WTC11 (cell line): ENCODE data around the gene PRR30. TPM values are rescaled to one million over a fixed set of nuclear protein-coding genes. Genes with fewer than 3 reads are reported as not detected.

Experiments used
- ATAC-seq: fragments of 200-7000 bp; cut with Tn5 transposase; 2 replicates; pipeline ENCODE4 v1.10.0; 2021; ENCODE audit warnings: mild to moderate bottlenecking, moderate library complexity
- CTCF ChIA-PET: fragments of 300-600 bp; sonication (Branson Sonifier 250); formaldehyde crosslinking; loops from one replicate; lab custom pipeline; 2021; ENCODE audit warnings: antibody characterized with exemption; lab: Charles Lee
- POLR2A ChIA-PET: fragments of 350-600 bp; sonication (Branson Sonifier 250); formaldehyde crosslinking; loops from one replicate; lab custom pipeline; 2021; ENCODE audit warnings: antibody characterized with exemption; lab: Charles Lee
- DNase-seq: peaks from one replicate; pipeline ENCODE4 v3.0.0; 2021; ENCODE audit warnings: low spot score
- H3K27ac Mint-ChIP-seq: 2 replicates; pipeline ENCODE4 v1.8.0; 2021; ENCODE audit warnings: mixed read lengths
- H3K27me3 Mint-ChIP-seq: 2 replicates; pipeline ENCODE4 v1.8.0; 2021; ENCODE audit warnings: low read depth, mild to moderate bottlenecking, moderate library complexity, mixed read lengths
- H3K36me3 Mint-ChIP-seq: 2 replicates; pipeline ENCODE4 v1.8.0; 2021; ENCODE audit warnings: mixed read lengths
- H3K4me1 Mint-ChIP-seq: 2 replicates; pipeline ENCODE4 v1.8.0; 2022; ENCODE audit warnings: mixed read lengths
- H3K4me3 Mint-ChIP-seq: 2 replicates; pipeline ENCODE4 v1.8.0; 2021; ENCODE audit warnings: mild to moderate bottlenecking, moderate library complexity, mixed read lengths
- H3K9me3 Mint-ChIP-seq: 2 replicates; pipeline ENCODE4 v1.8.0; 2021; ENCODE audit warnings: mixed read lengths
- CBFB ChIP-seq: sonication (generic); formaldehyde crosslinking; IDR thresholded peaks from 2 replicates; pipeline ENCODE4 v1.8.1; 2022; ENCODE audit warnings: mild to moderate bottlenecking, low read depth, missing genetic modification reagents
- ESRRA ChIP-seq: sonication (generic); formaldehyde crosslinking; IDR thresholded peaks from 2 replicates; pipeline ENCODE4 v1.8.1; 2022; ENCODE audit warnings: mild to moderate bottlenecking, missing genetic modification reagents, borderline replicate concordance
- GRHL2 ChIP-seq: fragments of 250-450 bp; sonication (Bioruptor Pico); IDR thresholded peaks from 2 replicates; pipeline ENCODE4 v1.8.0; 2022; ENCODE audit warnings: mild to moderate bottlenecking, moderate library complexity; ENCODE audit not compliant: insufficient replicate concordance, severe bottlenecking
- HMGA2 ChIP-seq: fragments of 250-450 bp; sonication (Bioruptor Pico); IDR thresholded peaks from 2 replicates; pipeline ENCODE4 v1.4.0; 2021; ENCODE audit warnings: mild to moderate bottlenecking, moderate library complexity
- IRF2 ChIP-seq: sonication (generic); formaldehyde crosslinking; IDR thresholded peaks from 2 replicates; pipeline ENCODE4 v1.8.0; 2022; ENCODE audit warnings: low read depth, missing genetic modification reagents, borderline replicate concordance
- NFE2L1 ChIP-seq: sonication (generic); formaldehyde crosslinking; IDR thresholded peaks from 2 replicates; pipeline ENCODE4 v1.8.1; 2023; ENCODE audit warnings: missing genetic modification reagents
- NFYB ChIP-seq: sonication (generic); formaldehyde crosslinking; conservative IDR thresholded peaks from 2 replicates; pipeline ENCODE4 v1.8.0; 2022; ENCODE audit warnings: low read depth, missing genetic modification reagents
- SP1 ChIP-seq: sonication (generic); formaldehyde crosslinking; conservative IDR thresholded peaks from 2 replicates; pipeline ENCODE4 v1.8.1; 2022; ENCODE audit warnings: missing genetic modification reagents
- TCF7 ChIP-seq: sonication (generic); formaldehyde crosslinking; IDR thresholded peaks from 2 replicates; pipeline ENCODE4 v1.8.0; 2022; ENCODE audit warnings: mild to moderate bottlenecking, low read depth, missing genetic modification reagents, moderate library complexity
- ZNF219 ChIP-seq: sonication (generic); formaldehyde crosslinking; IDR thresholded peaks from 2 replicates; pipeline ENCODE4 v1.8.0; 2023; ENCODE audit warnings: missing genetic modification reagents, mild to moderate bottlenecking, borderline replicate concordance
- ZNF396 ChIP-seq: fragments of 250-450 bp; sonication (Bioruptor Pico); IDR thresholded peaks from 2 replicates; pipeline ENCODE4 v1.8.0; 2021; ENCODE audit warnings: mild to moderate bottlenecking, moderate library complexity, borderline replicate concordance
- total RNA-seq: library from RNA; stranded (reverse); gene quantifications from 3 replicates; pipeline ENCODE4 v1.2.3, GENCODE V29; 2021
- TF ChIP-seq, protein P1 (sequence below): sonication (generic); formaldehyde crosslinking; IDR thresholded peaks from 2 replicates; pipeline ENCODE4 v1.8.0; 2023; ENCODE audit warnings: mild to moderate bottlenecking, missing genetic modification reagents
- TF ChIP-seq, protein P2 (sequence below): fragments of 250-450 bp; sonication (Bioruptor Pico); IDR thresholded peaks from 2 replicates; pipeline ENCODE4 v1.9.0; 2021; ENCODE audit warnings: mild to moderate bottlenecking, borderline replicate concordance
- TF ChIP-seq, protein P3 (sequence below): sonication (generic); formaldehyde crosslinking; IDR thresholded peaks from 2 replicates; pipeline ENCODE4 v1.8.0; 2022; ENCODE audit warnings: mild to moderate bottlenecking, missing genetic modification reagents
- TF ChIP-seq, protein P4 (sequence below): sonication (generic); formaldehyde crosslinking; IDR thresholded peaks from 2 replicates; pipeline ENCODE4 v1.8.1; 2023; ENCODE audit warnings: mild to moderate bottlenecking, missing genetic modification reagents, moderate library complexity
- TF ChIP-seq, protein P5 (sequence below): sonication (generic); formaldehyde crosslinking; IDR thresholded peaks from 2 replicates; pipeline ENCODE4 v1.8.0; 2022; ENCODE audit warnings: mild to moderate bottlenecking, missing genetic modification reagents
- TF ChIP-seq, protein P6 (sequence below): sonication (generic); formaldehyde crosslinking; IDR thresholded peaks from 2 replicates; pipeline ENCODE4 v1.8.1; 2023; ENCODE audit warnings: mild to moderate bottlenecking, missing genetic modification reagents
- TF ChIP-seq, protein P7 (sequence below): fragments of 200-600 bp; IDR thresholded peaks from 2 replicates; pipeline ENCODE4 v1.8.0; 2022; ENCODE audit warnings: antibody characterized with exemption

The PRR30 gene
- total RNA-seq, 1 experiment from 2014 or later = not detected

DNA sequence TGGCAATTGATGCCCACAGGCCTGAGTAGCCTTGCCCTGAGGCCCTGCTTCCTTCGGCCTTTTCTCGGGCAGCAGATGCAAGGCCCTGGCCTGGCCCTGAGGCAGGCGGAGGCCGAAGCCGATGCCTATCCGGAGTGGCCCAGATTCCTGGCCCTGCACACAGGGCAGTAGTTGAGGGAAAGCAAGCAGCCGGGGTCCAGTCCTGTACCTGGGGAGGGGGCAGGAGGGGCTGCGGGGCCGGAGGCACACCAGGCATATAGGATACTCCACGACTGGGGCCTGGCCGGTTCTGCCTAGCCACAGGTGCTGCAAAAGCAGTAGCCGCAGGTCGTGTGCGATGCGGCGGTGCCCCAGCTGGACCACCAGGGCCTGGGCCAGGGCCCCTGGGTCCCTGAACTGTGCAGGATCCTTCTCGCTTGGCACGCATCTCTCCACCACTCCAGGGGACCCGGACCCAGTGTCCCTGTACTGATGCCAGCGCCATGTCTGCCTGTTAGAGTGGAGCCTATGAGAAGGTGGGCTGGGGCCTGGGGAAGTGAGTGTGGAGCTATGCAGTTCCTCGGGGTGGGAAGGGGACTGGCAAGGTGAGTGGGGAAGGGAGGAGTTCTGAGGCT is 1.8 kb downstream of the PRR30 start (continued):
- TF ChIP-seq NFE2L1 (no peak), SP1 (CRISPR knock-in tag) (no peak), ESRRA (CRISPR knock-in tag) (no peak)

GRCh38 chr2:27136751-27137150 is 2.5 kb downstream of the PRR30 start:
- no peak for TF ChIP-seq HMGA2 (CRISPR knock-in tag)
- TF ChIP-seq ZNF396 (CRISPR knock-in tag) = no peak
- no peak for TF ChIP-seq IRF2 (CRISPR knock-in tag)
- TF ChIP-seq, protein P1, sequence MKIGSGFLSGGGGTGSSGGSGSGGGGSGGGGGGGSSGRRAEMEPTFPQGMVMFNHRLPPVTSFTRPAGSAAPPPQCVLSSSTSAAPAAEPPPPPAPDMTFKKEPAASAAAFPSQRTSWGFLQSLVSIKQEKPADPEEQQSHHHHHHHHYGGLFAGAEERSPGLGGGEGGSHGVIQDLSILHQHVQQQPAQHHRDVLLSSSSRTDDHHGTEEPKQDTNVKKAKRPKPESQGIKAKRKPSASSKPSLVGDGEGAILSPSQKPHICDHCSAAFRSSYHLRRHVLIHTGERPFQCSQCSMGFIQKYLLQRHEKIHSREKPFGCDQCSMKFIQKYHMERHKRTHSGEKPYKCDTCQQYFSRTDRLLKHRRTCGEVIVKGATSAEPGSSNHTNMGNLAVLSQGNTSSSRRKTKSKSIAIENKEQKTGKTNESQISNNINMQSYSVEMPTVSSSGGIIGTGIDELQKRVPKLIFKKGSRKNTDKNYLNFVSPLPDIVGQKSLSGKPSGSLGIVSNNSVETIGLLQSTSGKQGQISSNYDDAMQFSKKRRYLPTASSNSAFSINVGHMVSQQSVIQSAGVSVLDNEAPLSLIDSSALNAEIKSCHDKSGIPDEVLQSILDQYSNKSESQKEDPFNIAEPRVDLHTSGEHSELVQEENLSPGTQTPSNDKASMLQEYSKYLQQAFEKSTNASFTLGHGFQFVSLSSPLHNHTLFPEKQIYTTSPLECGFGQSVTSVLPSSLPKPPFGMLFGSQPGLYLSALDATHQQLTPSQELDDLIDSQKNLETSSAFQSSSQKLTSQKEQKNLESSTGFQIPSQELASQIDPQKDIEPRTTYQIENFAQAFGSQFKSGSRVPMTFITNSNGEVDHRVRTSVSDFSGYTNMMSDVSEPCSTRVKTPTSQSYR = no peak
- TF ChIP-seq, protein P2, sequence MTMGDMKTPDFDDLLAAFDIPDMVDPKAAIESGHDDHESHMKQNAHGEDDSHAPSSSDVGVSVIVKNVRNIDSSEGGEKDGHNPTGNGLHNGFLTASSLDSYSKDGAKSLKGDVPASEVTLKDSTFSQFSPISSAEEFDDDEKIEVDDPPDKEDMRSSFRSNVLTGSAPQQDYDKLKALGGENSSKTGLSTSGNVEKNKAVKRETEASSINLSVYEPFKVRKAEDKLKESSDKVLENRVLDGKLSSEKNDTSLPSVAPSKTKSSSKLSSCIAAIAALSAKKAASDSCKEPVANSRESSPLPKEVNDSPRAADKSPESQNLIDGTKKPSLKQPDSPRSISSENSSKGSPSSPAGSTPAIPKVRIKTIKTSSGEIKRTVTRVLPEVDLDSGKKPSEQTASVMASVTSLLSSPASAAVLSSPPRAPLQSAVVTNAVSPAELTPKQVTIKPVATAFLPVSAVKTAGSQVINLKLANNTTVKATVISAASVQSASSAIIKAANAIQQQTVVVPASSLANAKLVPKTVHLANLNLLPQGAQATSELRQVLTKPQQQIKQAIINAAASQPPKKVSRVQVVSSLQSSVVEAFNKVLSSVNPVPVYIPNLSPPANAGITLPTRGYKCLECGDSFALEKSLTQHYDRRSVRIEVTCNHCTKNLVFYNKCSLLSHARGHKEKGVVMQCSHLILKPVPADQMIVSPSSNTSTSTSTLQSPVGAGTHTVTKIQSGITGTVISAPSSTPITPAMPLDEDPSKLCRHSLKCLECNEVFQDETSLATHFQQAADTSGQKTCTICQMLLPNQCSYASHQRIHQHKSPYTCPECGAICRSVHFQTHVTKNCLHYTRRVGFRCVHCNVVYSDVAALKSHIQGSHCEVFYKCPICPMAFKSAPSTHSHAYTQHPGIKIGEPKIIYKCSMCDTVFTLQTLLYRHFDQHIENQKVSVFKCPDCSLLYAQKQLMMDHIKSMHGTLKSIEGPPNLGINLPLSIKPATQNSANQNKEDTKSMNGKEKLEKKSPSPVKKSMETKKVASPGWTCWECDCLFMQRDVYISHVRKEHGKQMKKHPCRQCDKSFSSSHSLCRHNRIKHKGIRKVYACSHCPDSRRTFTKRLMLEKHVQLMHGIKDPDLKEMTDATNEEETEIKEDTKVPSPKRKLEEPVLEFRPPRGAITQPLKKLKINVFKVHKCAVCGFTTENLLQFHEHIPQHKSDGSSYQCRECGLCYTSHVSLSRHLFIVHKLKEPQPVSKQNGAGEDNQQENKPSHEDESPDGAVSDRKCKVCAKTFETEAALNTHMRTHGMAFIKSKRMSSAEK (CRISPR knock-in tag) = no peak
- TF ChIP-seq, protein P3, sequence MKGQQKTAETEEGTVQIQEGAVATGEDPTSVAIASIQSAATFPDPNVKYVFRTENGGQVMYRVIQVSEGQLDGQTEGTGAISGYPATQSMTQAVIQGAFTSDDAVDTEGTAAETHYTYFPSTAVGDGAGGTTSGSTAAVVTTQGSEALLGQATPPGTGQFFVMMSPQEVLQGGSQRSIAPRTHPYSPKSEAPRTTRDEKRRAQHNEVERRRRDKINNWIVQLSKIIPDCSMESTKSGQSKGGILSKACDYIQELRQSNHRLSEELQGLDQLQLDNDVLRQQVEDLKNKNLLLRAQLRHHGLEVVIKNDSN (CRISPR knock-in tag) = no peak
- no peak for TF ChIP-seq ZNF219
- TF ChIP-seq TCF7 (CRISPR knock-in tag) = no peak
- TF ChIP-seq, protein P4, sequence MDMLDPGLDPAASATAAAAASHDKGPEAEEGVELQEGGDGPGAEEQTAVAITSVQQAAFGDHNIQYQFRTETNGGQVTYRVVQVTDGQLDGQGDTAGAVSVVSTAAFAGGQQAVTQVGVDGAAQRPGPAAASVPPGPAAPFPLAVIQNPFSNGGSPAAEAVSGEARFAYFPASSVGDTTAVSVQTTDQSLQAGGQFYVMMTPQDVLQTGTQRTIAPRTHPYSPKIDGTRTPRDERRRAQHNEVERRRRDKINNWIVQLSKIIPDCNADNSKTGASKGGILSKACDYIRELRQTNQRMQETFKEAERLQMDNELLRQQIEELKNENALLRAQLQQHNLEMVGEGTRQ (CRISPR knock-in tag) = no peak
- no peak for TF ChIP-seq SP1 (CRISPR knock-in tag)
- TF ChIP-seq ESRRA (CRISPR knock-in tag) = no peak
- Mint-ChIP-seq H3K36me3 (peaks cover 10% of the 10 kb centered on the region), H3K9me3 (no peaks in the 10 kb centered on the region), H3K27me3 (peaks cover 5% of the 10 kb centered on the region), H3K4me3 (no peak overlapping the region), H3K4me1 (peaks cover 14% of the 10 kb centered on the region), H3K27ac (no peak overlapping the region)
- CTCF ChIA-PET = interaction anchor here (1.0 kb wide), 1 partner anchor 34 kb away, joined by 4 read pairs; no protein-coding TSS in a partner anchor
- POLR2A ChIA-PET = no interaction called here
- ATAC-seq = no peak
- no peak for DNase-seq

- peaks cover 14% of the 10 kb centered on the region for H3K4me1 Mint-ChIP-seq
- H3K27ac Mint-ChIP-seq = peak overlapping the region; percentile 84
- H3K36me3 Mint-ChIP-seq = peaks cover 21% of the 10 kb centered on the region
- peak overlapping the region; percentile 90 for H3K4me3 Mint-ChIP-seq
- no peak for DNase-seq
- peaks cover 5% of the 10 kb centered on the region for H3K27me3 Mint-ChIP-seq
- no peak for ATAC-seq
- POLR2A ChIA-PET = interaction anchor here (0.7 kb wide), 1 partner anchor 222 kb away, joined by 5 read pairs; no protein-coding TSS in a partner anchor
- H3K9me3 Mint-ChIP-seq = no peaks in the 10 kb centered on the region
- CTCF ChIA-PET = interaction anchor here (2.8 to 3.3 kb wide), 2 partner anchors 35 to 56 kb away, joined by 46 to 50 read pairs; no protein-coding TSS in a partner anchor
- TF ChIP-seq NFYB (CRISPR knock-in tag) (no peak), IRF2 (CRISPR knock-in tag) (no peak), CBFB (CRISPR knock-in tag) (no peak), GRHL2 (CRISPR knock-in tag) (no peak)
- TF ChIP-seq, protein P5, sequence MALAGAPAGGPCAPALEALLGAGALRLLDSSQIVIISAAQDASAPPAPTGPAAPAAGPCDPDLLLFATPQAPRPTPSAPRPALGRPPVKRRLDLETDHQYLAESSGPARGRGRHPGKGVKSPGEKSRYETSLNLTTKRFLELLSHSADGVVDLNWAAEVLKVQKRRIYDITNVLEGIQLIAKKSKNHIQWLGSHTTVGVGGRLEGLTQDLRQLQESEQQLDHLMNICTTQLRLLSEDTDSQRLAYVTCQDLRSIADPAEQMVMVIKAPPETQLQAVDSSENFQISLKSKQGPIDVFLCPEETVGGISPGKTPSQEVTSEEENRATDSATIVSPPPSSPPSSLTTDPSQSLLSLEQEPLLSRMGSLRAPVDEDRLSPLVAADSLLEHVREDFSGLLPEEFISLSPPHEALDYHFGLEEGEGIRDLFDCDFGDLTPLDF (CRISPR knock-in tag) = no peak
- TF ChIP-seq, protein P6, sequence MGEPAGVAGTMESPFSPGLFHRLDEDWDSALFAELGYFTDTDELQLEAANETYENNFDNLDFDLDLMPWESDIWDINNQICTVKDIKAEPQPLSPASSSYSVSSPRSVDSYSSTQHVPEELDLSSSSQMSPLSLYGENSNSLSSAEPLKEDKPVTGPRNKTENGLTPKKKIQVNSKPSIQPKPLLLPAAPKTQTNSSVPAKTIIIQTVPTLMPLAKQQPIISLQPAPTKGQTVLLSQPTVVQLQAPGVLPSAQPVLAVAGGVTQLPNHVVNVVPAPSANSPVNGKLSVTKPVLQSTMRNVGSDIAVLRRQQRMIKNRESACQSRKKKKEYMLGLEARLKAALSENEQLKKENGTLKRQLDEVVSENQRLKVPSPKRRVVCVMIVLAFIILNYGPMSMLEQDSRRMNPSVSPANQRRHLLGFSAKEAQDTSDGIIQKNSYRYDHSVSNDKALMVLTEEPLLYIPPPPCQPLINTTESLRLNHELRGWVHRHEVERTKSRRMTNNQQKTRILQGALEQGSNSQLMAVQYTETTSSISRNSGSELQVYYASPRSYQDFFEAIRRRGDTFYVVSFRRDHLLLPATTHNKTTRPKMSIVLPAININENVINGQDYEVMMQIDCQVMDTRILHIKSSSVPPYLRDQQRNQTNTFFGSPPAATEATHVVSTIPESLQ (CRISPR knock-in tag) = no peak
- TF ChIP-seq, protein P7, sequence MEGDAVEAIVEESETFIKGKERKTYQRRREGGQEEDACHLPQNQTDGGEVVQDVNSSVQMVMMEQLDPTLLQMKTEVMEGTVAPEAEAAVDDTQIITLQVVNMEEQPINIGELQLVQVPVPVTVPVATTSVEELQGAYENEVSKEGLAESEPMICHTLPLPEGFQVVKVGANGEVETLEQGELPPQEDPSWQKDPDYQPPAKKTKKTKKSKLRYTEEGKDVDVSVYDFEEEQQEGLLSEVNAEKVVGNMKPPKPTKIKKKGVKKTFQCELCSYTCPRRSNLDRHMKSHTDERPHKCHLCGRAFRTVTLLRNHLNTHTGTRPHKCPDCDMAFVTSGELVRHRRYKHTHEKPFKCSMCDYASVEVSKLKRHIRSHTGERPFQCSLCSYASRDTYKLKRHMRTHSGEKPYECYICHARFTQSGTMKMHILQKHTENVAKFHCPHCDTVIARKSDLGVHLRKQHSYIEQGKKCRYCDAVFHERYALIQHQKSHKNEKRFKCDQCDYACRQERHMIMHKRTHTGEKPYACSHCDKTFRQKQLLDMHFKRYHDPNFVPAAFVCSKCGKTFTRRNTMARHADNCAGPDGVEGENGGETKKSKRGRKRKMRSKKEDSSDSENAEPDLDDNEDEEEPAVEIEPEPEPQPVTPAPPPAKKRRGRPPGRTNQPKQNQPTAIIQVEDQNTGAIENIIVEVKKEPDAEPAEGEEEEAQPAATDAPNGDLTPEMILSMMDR = no peak
Observed at GRCh38 chr2:27135478-27135955, 3.7 kb downstream of the PRR30 start.
